GM19238 (cell line): Measurements from ENCODE around the gene C2orf72.
"Not testable (repeated sequence)": the region's sequence is repeated elsewhere in the genome, so short reads cannot be mapped to it uniquely, and the experiment has no call there.

Source experiments
- DNase-seq: peaks from one replicate; pipeline ENCODE4 v3.0.0; 2011; ENCODE audit warnings: low spot score; ENCODE audit not compliant: insufficient read length

Gene C2orf72

GRCh38 chr2:231067531-231067930 is 30.2 kb downstream of the C2orf72 start:
- DNase-seq, result not testable (repeated sequence)

GRCh38 chr2:231068525-231069222 is 31.4 kb downstream of the C2orf72 start:
- no peak for DNase-seq

- no peak for DNase-seq
Measured at GRCh38 chr2:231069379-231070054, 32.2 kb downstream of the C2orf72 start.

DNA sequence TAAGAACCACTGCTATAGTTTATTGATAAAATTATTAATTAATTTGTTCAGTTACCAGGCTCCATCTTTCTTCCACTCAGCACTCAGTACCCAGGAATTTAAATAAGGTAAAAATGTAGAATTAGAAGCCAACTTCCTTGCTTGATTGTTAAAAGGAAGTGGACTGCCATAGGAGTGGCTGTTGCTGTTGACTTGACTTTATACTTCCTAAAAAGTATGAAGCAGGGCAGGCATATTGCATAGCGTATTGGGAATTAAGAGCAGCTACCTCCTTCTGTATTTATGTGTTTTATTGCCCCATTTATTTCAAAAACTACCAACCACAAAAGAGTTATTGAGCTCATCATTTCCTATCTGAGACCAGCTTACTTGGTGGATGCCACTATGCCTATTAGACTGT is 47.2 kb downstream of the C2orf72 start:
- no peak for DNase-seq

DNA sequence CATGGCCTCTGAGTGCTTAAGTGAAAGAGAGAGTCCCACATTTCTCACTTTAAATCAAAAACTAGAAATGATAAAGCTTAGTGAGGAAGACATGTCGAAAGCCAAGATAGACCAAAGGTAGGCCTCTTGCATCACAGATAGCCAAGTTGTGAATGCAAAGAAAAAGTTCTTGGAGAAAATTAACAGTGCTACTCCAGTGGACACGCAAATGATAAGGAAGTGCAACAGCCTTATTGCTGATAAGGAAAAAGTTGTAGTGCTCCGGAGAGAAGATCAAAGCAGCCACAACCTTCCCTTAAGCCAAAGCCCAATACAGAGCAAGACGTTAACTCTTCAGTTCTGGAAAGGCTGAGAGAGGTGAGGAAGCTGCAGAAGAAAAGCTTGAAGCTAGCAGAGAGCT is 51.4 kb downstream of the C2orf72 start:
- no peak for DNase-seq

DNA sequence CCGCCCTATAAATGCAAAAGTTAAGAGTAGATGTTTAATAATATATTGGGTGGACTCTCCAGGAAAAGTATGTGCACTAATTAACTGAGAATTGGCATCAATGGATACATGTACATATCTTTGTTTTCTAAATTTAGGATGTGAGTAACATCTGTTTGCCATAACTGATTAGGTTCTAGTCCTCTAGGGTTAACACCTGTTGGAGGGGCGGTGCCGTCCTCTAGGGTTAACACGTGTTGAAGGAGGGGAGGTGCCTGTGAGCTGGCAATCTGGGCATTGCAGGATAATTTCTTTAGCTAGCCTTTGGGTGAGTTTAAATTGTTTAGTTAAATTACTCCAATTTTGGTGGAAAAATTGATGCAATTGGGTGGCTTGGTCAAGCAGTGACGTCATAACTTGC is 56.6 kb downstream of the C2orf72 start:
- no peak for DNase-seq

- DNase-seq, result no peak
Measured at GRCh38 chr2:231094736-231095346, 57.5 kb downstream of the C2orf72 start.
